ENCODE data around the gene SEC14L6.

GRCh38 chr22:30474683-30475424 is 71.7 kb downstream of the SEC14L6 start:
- no peak for TF ChIP-seq POLR2AphosphoS5 (IDR thresholded peaks at IDR 0.05; ENCODE audit: low read depth, low read length)
- no peak for TF ChIP-seq CTCF (IDR thresholded peaks at IDR 0.05)
- no peak for TF ChIP-seq REST (IDR thresholded peaks at IDR 0.05; ENCODE audit: insufficient read depth in 1 of 2, low read depth in 2 of 2, low read length in 1 of 2)
- TF ChIP-seq SIN3A (IDR thresholded peaks at IDR 0.05; ENCODE audit: borderline replicate concordance, insufficient read depth, low read depth, low read length): no peak

Measured in Panc1 (cell line).